ENCODE results near the gene PRDM2.

GRCh38 chr1:13764588-13765332 lies 64.8 kb downstream of the PRDM2 start:
- TF ChIP-seq EP300 (IDR thresholded peaks at IDR 0.05) = no peak
- TF ChIP-seq, protein P1, sequence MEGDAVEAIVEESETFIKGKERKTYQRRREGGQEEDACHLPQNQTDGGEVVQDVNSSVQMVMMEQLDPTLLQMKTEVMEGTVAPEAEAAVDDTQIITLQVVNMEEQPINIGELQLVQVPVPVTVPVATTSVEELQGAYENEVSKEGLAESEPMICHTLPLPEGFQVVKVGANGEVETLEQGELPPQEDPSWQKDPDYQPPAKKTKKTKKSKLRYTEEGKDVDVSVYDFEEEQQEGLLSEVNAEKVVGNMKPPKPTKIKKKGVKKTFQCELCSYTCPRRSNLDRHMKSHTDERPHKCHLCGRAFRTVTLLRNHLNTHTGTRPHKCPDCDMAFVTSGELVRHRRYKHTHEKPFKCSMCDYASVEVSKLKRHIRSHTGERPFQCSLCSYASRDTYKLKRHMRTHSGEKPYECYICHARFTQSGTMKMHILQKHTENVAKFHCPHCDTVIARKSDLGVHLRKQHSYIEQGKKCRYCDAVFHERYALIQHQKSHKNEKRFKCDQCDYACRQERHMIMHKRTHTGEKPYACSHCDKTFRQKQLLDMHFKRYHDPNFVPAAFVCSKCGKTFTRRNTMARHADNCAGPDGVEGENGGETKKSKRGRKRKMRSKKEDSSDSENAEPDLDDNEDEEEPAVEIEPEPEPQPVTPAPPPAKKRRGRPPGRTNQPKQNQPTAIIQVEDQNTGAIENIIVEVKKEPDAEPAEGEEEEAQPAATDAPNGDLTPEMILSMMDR (IDR thresholded peaks at IDR 0.05) = no peak
- no peak for TF ChIP-seq POLR2A (IDR thresholded peaks at IDR 0.05)

All from ovary (tissue), 3 donors.